Measurements from ENCODE around the gene C4orf33.

Gene C4orf33

GRCh38 chr4:129077326-129077725 lies 18.6 kb upstream of the C4orf33 start:
- Histone ChIP-seq H3K27ac (no peak overlapping the region), H3K36me3 (replicated peaks) (peaks cover 10% of the 10 kb centered on the region), H3K27me3 (replicated peaks) (no peaks in the 10 kb centered on the region), H3K4me3 (ENCODE audit: low read depth, low read length) (no peak overlapping the region)
- no peak for DNase-seq
- no peak for TF ChIP-seq CTCF (IDR thresholded peaks at IDR 0.05; ENCODE audit: low read depth, low read length, missing control alignments)
- in situ Hi-C loops (cut with HindIII; ENCODE audit: low pct_ligation_motif_present, low sequenced_read_pairs): no loop called here

- H3K27me3 ChIP-seq (replicated peaks): no peaks in the 10 kb centered on the region
- H3K27ac ChIP-seq: no peak overlapping the region
These were observed 15.8 kb upstream of the C4orf33 start for GRCh38 chr4:129080129-129080528.

GRCh38 chr4:129082302-129082701 lies 13.7 kb upstream of the C4orf33 start:
- Histone ChIP-seq H3K4me3 (ENCODE audit: low read depth, low read length) (no peak overlapping the region), H3K27me3 (replicated peaks) (no peaks in the 10 kb centered on the region), H3K27ac (no peak overlapping the region), H3K36me3 (replicated peaks) (peaks cover 10% of the 10 kb centered on the region)
- no peak for DNase-seq
- no peak for TF ChIP-seq CTCF (IDR thresholded peaks at IDR 0.05; ENCODE audit: low read depth, low read length, missing control alignments)
- in situ Hi-C loops (cut with HindIII; ENCODE audit: low pct_ligation_motif_present, low sequenced_read_pairs): no loop called here

More at GRCh38 chr4:129080129-129080528, 15.8 kb upstream of the C4orf33 start:
- Histone ChIP-seq H3K36me3 (replicated peaks) (peaks cover 10% of the 10 kb centered on the region), H3K4me3 (ENCODE audit: low read depth, low read length) (no peak overlapping the region)
- TF ChIP-seq CTCF (IDR thresholded peaks at IDR 0.05; ENCODE audit: low read depth, low read length, missing control alignments): no peak
- no peak for DNase-seq
- in situ Hi-C loops (cut with HindIII; ENCODE audit: low pct_ligation_motif_present, low sequenced_read_pairs): no loop called here

- Histone ChIP-seq H3K27me3 (replicated peaks) (no peaks in the 10 kb centered on the region), H3K36me3 (replicated peaks) (peaks cover 4% of the 10 kb centered on the region), H3K27ac (no peak overlapping the region), H3K4me3 (ENCODE audit: low read depth, low read length) (no peak overlapping the region)
- no peak for TF ChIP-seq CTCF (IDR thresholded peaks at IDR 0.05; ENCODE audit: low read depth, low read length, missing control alignments)
- in situ Hi-C loops (cut with HindIII; ENCODE audit: low pct_ligation_motif_present, low sequenced_read_pairs): no loop called here
- no peak for DNase-seq
These were observed 10.5 kb upstream of the C4orf33 start for GRCh38 chr4:129085472-129085871.

GRCh38 chr4:129087516-129087915 lies 8.4 kb upstream of the C4orf33 start:
- TF ChIP-seq CTCF (IDR thresholded peaks at IDR 0.05; ENCODE audit: low read depth, low read length, missing control alignments): no peak
- no peak for DNase-seq
- no peaks in the 10 kb centered on the region for H3K27me3 ChIP-seq (replicated peaks)

GRCh38 chr4:129092631-129093190 lies 3.2 kb upstream of the C4orf33 start:
- TF ChIP-seq CTCF (IDR thresholded peaks at IDR 0.05; ENCODE audit: low read depth, low read length, missing control alignments): peak; percentile 1
- peak; percentile 7 for DNase-seq

More at GRCh38 chr4:129087516-129087915, 8.4 kb upstream of the C4orf33 start:
- Histone ChIP-seq H3K27ac (no peak overlapping the region), H3K4me3 (ENCODE audit: low read depth, low read length) (no peak overlapping the region), H3K36me3 (replicated peaks) (no peaks in the 10 kb centered on the region)
- in situ Hi-C loops (cut with HindIII; ENCODE audit: low pct_ligation_motif_present, low sequenced_read_pairs): no loop called here

More at GRCh38 chr4:129092631-129093190, 3.2 kb upstream of the C4orf33 start:
- Histone ChIP-seq H3K36me3 (replicated peaks) (no peaks in the 10 kb centered on the region), H3K4me3 (ENCODE audit: low read depth, low read length) (peak overlapping the region; percentile 87), H3K27ac (peak overlapping the region; percentile 83), H3K27me3 (replicated peaks) (no peaks in the 10 kb centered on the region)
- in situ Hi-C loops (cut with HindIII; ENCODE audit: low pct_ligation_motif_present, low sequenced_read_pairs): no loop called here

Data from brain microvascular endothelial cell (primary cell).